HepG2 (cell line): Measurements from ENCODE around the gene SNAP23. TPM values are rescaled to one million over a fixed set of nuclear protein-coding genes. Genes with fewer than 3 reads are reported as not detected.

Experiments
- ARNTL ChIP-seq: sonication (generic); formaldehyde crosslinking; IDR thresholded peaks from 2 replicates; pipeline ENCODE4 v1.4.0; 2020; ENCODE audit warnings: mild to moderate bottlenecking, missing genetic modification reagents
- CBX5 ChIP-seq: sonication (generic); formaldehyde crosslinking; IDR thresholded peaks from 2 replicates; pipeline ENCODE4 v1.4.0; 2020; ENCODE audit warnings: missing genetic modification reagents, borderline replicate concordance
- HNF4G ChIP-seq, 2 experiments: sonication (generic) in 1 of 2; formaldehyde crosslinking in 1 of 2; IDR thresholded peaks; 2 replicates each; pipeline versions ENCODE4 v1.4.0 to v1.6.1; 2011 to 2020; ENCODE audit warnings: borderline replicate concordance in 2 of 2, low read depth in 2 of 2, mild to moderate bottlenecking in 2 of 2, low read length in 1 of 2, missing genetic modification reagents in 1 of 2, moderate library complexity in 1 of 2
- IKZF1 ChIP-seq: fragments of 450-650 bp; IDR thresholded peaks from 2 replicates; pipeline ENCODE4 v1.7.1; 2016
- SKI ChIP-seq: fragments of 450-650 bp; IDR thresholded peaks from one replicate; pipeline ENCODE4 v1.6.1; 2018; ENCODE audit warnings: mild to moderate bottlenecking; ENCODE audit not compliant: partially characterized antibody
- TFE3 ChIP-seq: IDR thresholded peaks from 2 replicates; pipeline ENCODE4 v1.6.1; 2016
- ZBTB1 ChIP-seq: sonication (generic); formaldehyde crosslinking; IDR thresholded peaks from 2 replicates; pipeline ENCODE4 v1.4.0; 2020; ENCODE audit warnings: missing genetic modification reagents, borderline replicate concordance
- ZFP41 ChIP-seq: sonication (generic); formaldehyde crosslinking; IDR thresholded peaks from 2 replicates; pipeline ENCODE4 v1.4.0; 2020; ENCODE audit warnings: mild to moderate bottlenecking, missing genetic modification reagents, borderline replicate concordance
- ZIK1 ChIP-seq: sonication (generic); formaldehyde crosslinking; IDR thresholded peaks from 2 replicates; pipeline ENCODE4 v1.5.0; 2020; ENCODE audit warnings: mild to moderate bottlenecking, low read depth, missing genetic modification reagents, borderline replicate concordance
- ZKSCAN5 ChIP-seq: sonication (generic); formaldehyde crosslinking; IDR thresholded peaks from 2 replicates; pipeline ENCODE4 v1.5.1; 2020; ENCODE audit warnings: mild to moderate bottlenecking, missing genetic modification reagents
- ZNF12 ChIP-seq: sonication (generic); formaldehyde crosslinking; IDR thresholded peaks from 2 replicates; pipeline ENCODE4 v1.5.0; 2020; ENCODE audit warnings: missing genetic modification reagents
- ZNF160 ChIP-seq: sonication (generic); formaldehyde crosslinking; IDR thresholded peaks from 2 replicates; pipeline ENCODE4 v1.8.0; 2022; ENCODE audit warnings: mild to moderate bottlenecking, inconsistent platforms, missing genetic modification reagents
- ZNF20 ChIP-seq: sonication (generic); formaldehyde crosslinking; IDR thresholded peaks from 2 replicates; pipeline ENCODE4 v1.4.0; 2020; ENCODE audit warnings: mild to moderate bottlenecking, moderate library complexity, missing genetic modification reagents
- ZNF205 ChIP-seq: IDR thresholded peaks from 2 replicates; pipeline ENCODE4 v1.6.1; 2018; ENCODE audit warnings: missing biosample characterization, missing genetic modification reagents
- ZNF234 ChIP-seq: sonication (generic); formaldehyde crosslinking; conservative IDR thresholded peaks from 2 replicates; pipeline ENCODE4 v1.5.1; 2020; ENCODE audit warnings: mild to moderate bottlenecking, missing genetic modification reagents
- ZNF776 ChIP-seq: sonication (generic); formaldehyde crosslinking; IDR thresholded peaks from 2 replicates; pipeline ENCODE4 v1.4.0; 2020; ENCODE audit warnings: mild to moderate bottlenecking, missing genetic modification reagents
- ZNF780A ChIP-seq: sonication (generic); formaldehyde crosslinking; IDR thresholded peaks from 2 replicates; pipeline ENCODE4 v1.8.0; 2022; ENCODE audit warnings: mild to moderate bottlenecking, missing genetic modification reagents, moderate library complexity
- ZNF781 ChIP-seq: sonication (generic); formaldehyde crosslinking; IDR thresholded peaks from 2 replicates; pipeline ENCODE4 v1.5.1; 2020; ENCODE audit warnings: borderline replicate concordance, mild to moderate bottlenecking, missing genetic modification reagents; ENCODE audit errors: not compliant biosample characterization
- ZNF788 ChIP-seq: sonication (generic); formaldehyde crosslinking; IDR thresholded peaks from 2 replicates; pipeline ENCODE4 v1.5.0; 2020; ENCODE audit warnings: mild to moderate bottlenecking, missing genetic modification reagents, borderline replicate concordance
- ZNF792 ChIP-seq: IDR thresholded peaks from 2 replicates; pipeline ENCODE4 v1.6.1; 2016
- polyA plus RNA-seq, 8 experiments: library from polyadenylated mRNA; depleted of rRNA in 3 of 8; stranded (reverse) in 7 of 8; unstranded in 1 of 8; fragments of >200 nt; fragmentation: Illumina TruSeq in 4 of 8; extraction: Trizol in 4 of 8; gene quantifications; 2 replicates each; pipeline versions ENCODE4 v1.2.1 to v1.2.3, GENCODE V29; 2011 to 2016; ENCODE audit warnings: low read depth in 4 of 8, missing spikeins in 1 of 8, mixed read lengths in 1 of 8; ENCODE audit not compliant: insufficient read depth in 1 of 8
- total RNA-seq, 5 experiments: library from RNA; depleted of rRNA; stranded (reverse); fragments of >200 nt; fragmentation: Illumina TruSeq; extraction: Trizol; gene quantifications; 2 replicates each; pipeline ENCODE4 v1.2.3, GENCODE V29; 2016; ENCODE audit warnings: low read depth in 1 of 5
- TF ChIP-seq, protein P1 (sequence below): sonication (generic); formaldehyde crosslinking; IDR thresholded peaks from 2 replicates; pipeline ENCODE4 v1.4.0; 2020; ENCODE audit warnings: missing genetic modification reagents
- TF ChIP-seq, protein P2 (sequence below): IDR thresholded peaks from 2 replicates; pipeline ENCODE4 v1.6.1; 2012; ENCODE audit warnings: inconsistent platforms
- TF ChIP-seq, protein P3 (sequence below): sonication (generic); formaldehyde crosslinking; conservative IDR thresholded peaks from 2 replicates; pipeline ENCODE4 v1.4.0; 2020; ENCODE audit warnings: mild to moderate bottlenecking, missing genetic modification reagents, moderate library complexity

The SNAP23 gene
- total and polyA plus RNA-seq, 2 of the 13 experiments (the other 11 are each of a cell fraction or from before 2014, with no cell fraction given) = 37.0 to 101 TPM

DNA sequence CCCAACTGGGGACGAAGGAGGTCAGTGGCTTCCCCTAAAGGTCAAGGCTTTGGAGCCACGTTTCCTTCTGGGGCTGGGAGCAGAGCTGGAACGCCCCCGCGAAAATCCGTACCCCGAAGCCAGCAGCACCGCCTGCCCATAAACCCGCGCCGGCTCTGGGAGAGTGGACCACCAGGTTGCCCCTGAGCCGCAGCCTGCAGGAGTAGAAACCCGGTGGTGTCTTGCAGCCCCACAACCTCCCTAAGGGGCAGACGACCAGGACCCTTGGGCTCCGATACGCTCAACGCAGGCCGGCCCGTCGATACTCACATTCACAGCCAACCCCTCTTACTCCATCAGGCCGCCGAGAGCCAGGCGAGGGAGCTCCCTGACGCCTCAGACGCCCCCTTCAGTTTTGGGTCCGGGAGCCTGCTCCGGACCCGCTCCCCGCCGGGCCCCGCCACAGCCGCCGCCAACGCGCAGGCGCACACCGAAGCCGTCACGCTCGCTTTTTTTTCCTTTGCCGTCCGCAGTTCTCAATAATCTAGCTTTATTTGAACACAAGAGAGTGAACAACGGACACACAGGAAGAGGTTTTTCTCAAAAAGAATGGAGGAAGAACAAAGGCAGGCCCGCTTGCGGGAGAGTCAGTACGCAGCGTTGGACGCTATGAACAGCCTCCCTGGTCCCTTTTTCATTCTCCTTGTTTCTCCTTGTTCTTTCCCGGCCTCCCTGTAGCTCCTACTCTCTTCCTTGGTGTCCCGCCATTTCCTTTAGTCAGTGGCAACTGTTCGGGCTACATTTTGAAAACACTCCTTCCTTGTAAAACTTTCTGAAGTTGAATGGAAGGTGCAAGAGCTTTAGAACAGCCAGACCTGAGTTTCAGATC lies 4.5 kb upstream of the SNAP23 start, which contains the start of gene ZNF106 (continued):
- TF ChIP-seq, protein P1, sequence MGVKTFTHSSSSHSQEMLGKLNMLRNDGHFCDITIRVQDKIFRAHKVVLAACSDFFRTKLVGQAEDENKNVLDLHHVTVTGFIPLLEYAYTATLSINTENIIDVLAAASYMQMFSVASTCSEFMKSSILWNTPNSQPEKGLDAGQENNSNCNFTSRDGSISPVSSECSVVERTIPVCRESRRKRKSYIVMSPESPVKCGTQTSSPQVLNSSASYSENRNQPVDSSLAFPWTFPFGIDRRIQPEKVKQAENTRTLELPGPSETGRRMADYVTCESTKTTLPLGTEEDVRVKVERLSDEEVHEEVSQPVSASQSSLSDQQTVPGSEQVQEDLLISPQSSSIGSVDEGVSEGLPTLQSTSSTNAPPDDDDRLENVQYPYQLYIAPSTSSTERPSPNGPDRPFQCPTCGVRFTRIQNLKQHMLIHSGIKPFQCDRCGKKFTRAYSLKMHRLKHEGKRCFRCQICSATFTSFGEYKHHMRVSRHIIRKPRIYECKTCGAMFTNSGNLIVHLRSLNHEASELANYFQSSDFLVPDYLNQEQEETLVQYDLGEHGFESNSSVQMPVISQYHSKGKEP (CRISPR knock-in tag) = 0 out of 2 replicates have a peak, but pooled peaks have one; percentile 17
- TF ChIP-seq ZKSCAN5 (CRISPR knock-in tag) = no peak
- TF ChIP-seq SKI = peak; percentile 41
- 0 out of 2 replicates have a peak, but pooled peaks have one; percentile 8 for TF ChIP-seq ARNTL
- TF ChIP-seq ZIK1 (CRISPR knock-in tag) = no peak
- no peak for TF ChIP-seq ZNF20 (CRISPR knock-in tag)
- no peak for TF ChIP-seq IKZF1
- TF ChIP-seq ZFP41 = no peak
- TF ChIP-seq ZBTB1 = no peak
- TF ChIP-seq, protein P2, sequence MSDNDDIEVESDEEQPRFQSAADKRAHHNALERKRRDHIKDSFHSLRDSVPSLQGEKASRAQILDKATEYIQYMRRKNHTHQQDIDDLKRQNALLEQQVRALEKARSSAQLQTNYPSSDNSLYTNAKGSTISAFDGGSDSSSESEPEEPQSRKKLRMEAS = peak; percentile 45
- TF ChIP-seq ZNF788 (CRISPR knock-in tag) = peak; percentile 86; the same call in 1 of the 2 replicates
- peak; percentile 26; the same call in 1 of the 2 replicates for TF ChIP-seq ZNF776 (CRISPR knock-in tag)
- no peak for TF ChIP-seq ZNF792 (CRISPR knock-in tag)
- TF ChIP-seq ZNF780A (CRISPR knock-in tag) = no peak
- peak; percentile 56; the same call in 1 of the 2 replicates for TF ChIP-seq TFE3 (CRISPR knock-in tag)
- no peak for TF ChIP-seq ZNF12 (CRISPR knock-in tag)
- TF ChIP-seq ZNF234 (CRISPR knock-in tag) = no peak
- TF ChIP-seq HNF4G (IDR thresholded peaks at IDR 0.05; ENCODE audit: borderline replicate concordance, low read depth, low read length) = no peak
- peak; percentile 41; the same call in 1 of the 2 replicates for TF ChIP-seq HNF4G (CRISPR knock-in tag; IDR thresholded peaks at IDR 0.05; ENCODE audit: borderline replicate concordance, low read depth)
- TF ChIP-seq CBX5 (CRISPR knock-in tag) = no peak; the same call in 1 of the 2 replicates
- TF ChIP-seq, protein P3, sequence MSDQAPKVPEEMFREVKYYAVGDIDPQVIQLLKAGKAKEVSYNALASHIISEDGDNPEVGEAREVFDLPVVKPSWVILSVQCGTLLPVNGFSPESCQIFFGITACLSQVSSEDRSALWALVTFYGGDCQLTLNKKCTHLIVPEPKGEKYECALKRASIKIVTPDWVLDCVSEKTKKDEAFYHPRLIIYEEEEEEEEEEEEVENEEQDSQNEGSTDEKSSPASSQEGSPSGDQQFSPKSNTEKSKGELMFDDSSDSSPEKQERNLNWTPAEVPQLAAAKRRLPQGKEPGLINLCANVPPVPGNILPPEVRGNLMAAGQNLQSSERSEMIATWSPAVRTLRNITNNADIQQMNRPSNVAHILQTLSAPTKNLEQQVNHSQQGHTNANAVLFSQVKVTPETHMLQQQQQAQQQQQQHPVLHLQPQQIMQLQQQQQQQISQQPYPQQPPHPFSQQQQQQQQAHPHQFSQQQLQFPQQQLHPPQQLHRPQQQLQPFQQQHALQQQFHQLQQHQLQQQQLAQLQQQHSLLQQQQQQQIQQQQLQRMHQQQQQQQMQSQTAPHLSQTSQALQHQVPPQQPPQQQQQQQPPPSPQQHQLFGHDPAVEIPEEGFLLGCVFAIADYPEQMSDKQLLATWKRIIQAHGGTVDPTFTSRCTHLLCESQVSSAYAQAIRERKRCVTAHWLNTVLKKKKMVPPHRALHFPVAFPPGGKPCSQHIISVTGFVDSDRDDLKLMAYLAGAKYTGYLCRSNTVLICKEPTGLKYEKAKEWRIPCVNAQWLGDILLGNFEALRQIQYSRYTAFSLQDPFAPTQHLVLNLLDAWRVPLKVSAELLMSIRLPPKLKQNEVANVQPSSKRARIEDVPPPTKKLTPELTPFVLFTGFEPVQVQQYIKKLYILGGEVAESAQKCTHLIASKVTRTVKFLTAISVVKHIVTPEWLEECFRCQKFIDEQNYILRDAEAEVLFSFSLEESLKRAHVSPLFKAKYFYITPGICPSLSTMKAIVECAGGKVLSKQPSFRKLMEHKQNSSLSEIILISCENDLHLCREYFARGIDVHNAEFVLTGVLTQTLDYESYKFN = peak; percentile 53; the same call in 1 of the 2 replicates
- TF ChIP-seq ZNF781 = peak; percentile 81
- peak; percentile 60; the same call in 1 of the 2 replicates for TF ChIP-seq ZNF205 (CRISPR knock-in tag)
- peak; percentile 83; the same call in 1 of the 2 replicates for TF ChIP-seq ZNF160
